Lung (tissue), 13 donors: ENCODE data around the gene SSX1. TPM values are rescaled to one million over a fixed set of nuclear protein-coding genes. Genes with fewer than 3 reads are reported as not detected.
"Not testable (repeated sequence)": the region's sequence is repeated elsewhere in the genome, so short reads cannot be mapped to it uniquely, and the experiment has no call there.

Source experiments
- ATAC-seq: fragments of 200-7000 bp; cut with Tn5 transposase; one replicate; pipeline ENCODE4 v1.9.1; 2020; ENCODE audit warnings: moderate number of reproducible peaks; ENCODE audit not compliant: insufficient read depth, low FRiP score
- DNase-seq, 3 donors: peaks; one replicate each; pipeline ENCODE4 v3.0.0-alpha.2; 2013 to 2017
- H3K27ac ChIP-seq, 2 donors: one replicate each; pipeline ENCODE4 v1.5.1; 2013; ENCODE audit warnings: mild to moderate bottlenecking in 2 of 2, moderate library complexity in 2 of 2, control low read depth in 1 of 2, inconsistent platforms in 1 of 2, low read depth in 1 of 2, low read length in 1 of 2
- H3K27me3 ChIP-seq, 3 donors: one replicate each; pipeline ENCODE4 v1.5.1; 2013; ENCODE audit warnings: low read length in 2 of 3; ENCODE audit not compliant: control insufficient read depth in 3 of 3, insufficient read depth in 3 of 3
- H3K36me3 ChIP-seq, 4 donors: one replicate each; pipeline ENCODE4 v1.5.1; 2013; ENCODE audit warnings: low read length in 4 of 4, mild to moderate bottlenecking in 1 of 4, moderate library complexity in 1 of 4; ENCODE audit not compliant: control insufficient read depth in 4 of 4, insufficient read depth in 4 of 4
- H3K4me1 ChIP-seq, 5 donors: one replicate each; pipeline ENCODE4 v1.5.1; 2013; ENCODE audit warnings: low read length in 5 of 5, mild to moderate bottlenecking in 2 of 5, moderate library complexity in 1 of 5; ENCODE audit not compliant: control insufficient read depth in 5 of 5, insufficient read depth in 5 of 5
- H3K4me3 ChIP-seq: one replicate; pipeline ENCODE4 v1.5.1; 2013; ENCODE audit warnings: mild to moderate bottlenecking, control low read depth, moderate library complexity
- H3K9ac ChIP-seq, 2 donors: one replicate each; pipeline ENCODE4 v1.5.1; 2013; ENCODE audit warnings: low read length in 2 of 2, control low read depth in 1 of 2; ENCODE audit not compliant: insufficient read depth in 1 of 2
- H3K9me3 ChIP-seq, 4 donors: one replicate each; pipeline ENCODE4 v1.5.1; 2013; ENCODE audit warnings: low read length in 3 of 4, mild to moderate bottlenecking in 1 of 4, moderate library complexity in 1 of 4; ENCODE audit not compliant: control insufficient read depth in 4 of 4, insufficient read depth in 3 of 4
- WGBS, 2 donors: extraction: QIAGEN DNeasy Blood & Tissue Kit; methylation state at CpG; one replicate each; pipeline ENCODE4 v1.1.7; 2013; 5-methylcytosine and 5-hydroxymethylcytosine counted together
- polyA plus RNA-seq, 2 donors: library from polyadenylated mRNA; stranded (reverse); fragments of 200-250 nt; gene quantifications; one replicate each; pipeline ENCODE4 v1.2.1, GENCODE V29; 2013
- small RNA-seq: library from RNA; depleted of rRNA; stranded (forward); fragments of <200 nt; gene quantifications from one replicate; pipeline ENCODE3, GENCODE V24; 2014; ENCODE audit warnings: low replicate concordance
- total RNA-seq, 2 donors: library from RNA; depleted of rRNA in 1 of 2; stranded (reverse); fragments of >200 nt in 1 of 2; gene quantifications; one replicate each; pipeline ENCODE4 v1.2.1, GENCODE V29; 2014 to 2021
- TF ChIP-seq, protein P1 (sequence below): IDR thresholded peaks from 2 replicates; pipeline ENCODE4 v1.5.1; 2012; ENCODE audit warnings: mild to moderate bottlenecking; ENCODE audit errors: control extremely low read depth, extremely low read depth
- donor health status: control.
- donor health status: control.
- donor health status: Bipolar disorder and iron deficiency.
- donor health status: healthy.
- donor health status: DM: yes; HTN: yes; CAD: no.

SSX1 gene
- total and polyA plus RNA-seq, 4 donors = not detected

- Histone ChIP-seq H3K36me3 (no peaks in the 10 kb centered on the region), H3K27ac (no peak overlapping the region), H3K9ac (no peak overlapping the region), H3K27me3 (no peaks in the 10 kb centered on the region), H3K4me3 (no peak overlapping the region), H3K9me3 (peaks cover 0 to 6% (median 0%) of the 10 kb centered on the region in 4 donors), H3K4me1 (no peaks in the 10 kb centered on the region)
- TF ChIP-seq, protein P1, sequence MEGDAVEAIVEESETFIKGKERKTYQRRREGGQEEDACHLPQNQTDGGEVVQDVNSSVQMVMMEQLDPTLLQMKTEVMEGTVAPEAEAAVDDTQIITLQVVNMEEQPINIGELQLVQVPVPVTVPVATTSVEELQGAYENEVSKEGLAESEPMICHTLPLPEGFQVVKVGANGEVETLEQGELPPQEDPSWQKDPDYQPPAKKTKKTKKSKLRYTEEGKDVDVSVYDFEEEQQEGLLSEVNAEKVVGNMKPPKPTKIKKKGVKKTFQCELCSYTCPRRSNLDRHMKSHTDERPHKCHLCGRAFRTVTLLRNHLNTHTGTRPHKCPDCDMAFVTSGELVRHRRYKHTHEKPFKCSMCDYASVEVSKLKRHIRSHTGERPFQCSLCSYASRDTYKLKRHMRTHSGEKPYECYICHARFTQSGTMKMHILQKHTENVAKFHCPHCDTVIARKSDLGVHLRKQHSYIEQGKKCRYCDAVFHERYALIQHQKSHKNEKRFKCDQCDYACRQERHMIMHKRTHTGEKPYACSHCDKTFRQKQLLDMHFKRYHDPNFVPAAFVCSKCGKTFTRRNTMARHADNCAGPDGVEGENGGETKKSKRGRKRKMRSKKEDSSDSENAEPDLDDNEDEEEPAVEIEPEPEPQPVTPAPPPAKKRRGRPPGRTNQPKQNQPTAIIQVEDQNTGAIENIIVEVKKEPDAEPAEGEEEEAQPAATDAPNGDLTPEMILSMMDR = no peak
- DNase-seq = peak; percentile 7 to 25 (median 12)
- no peak for ATAC-seq
- 75 to 91% methylated on average over 9 of the region's 9 CpGs for WGBS, 2 donors
Measured at GRCh38 chrX:48278958-48279357, 23.8 kb downstream of the SSX1 start.

DNA sequence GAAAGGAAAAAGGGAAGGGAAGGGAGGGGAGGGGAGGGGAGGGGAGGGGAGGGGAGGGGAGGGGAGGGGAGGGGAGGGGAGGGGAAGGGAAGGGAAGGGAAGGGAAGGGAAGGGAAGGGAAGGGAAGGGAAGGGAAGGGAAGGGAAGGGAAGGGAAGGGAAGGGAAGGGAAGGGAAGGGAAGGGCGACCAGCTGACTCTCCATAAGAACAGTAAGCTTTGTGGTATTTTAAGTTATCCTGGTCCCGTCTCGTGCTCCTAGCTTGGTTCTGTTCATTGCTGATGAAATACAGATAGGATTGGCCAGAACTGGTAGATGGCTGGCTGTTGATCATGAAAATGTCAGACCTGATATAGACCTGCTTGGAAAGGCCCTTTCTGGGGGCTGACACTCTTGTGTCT lies 25.5 kb downstream of the SSX1 start:
- not testable (repeated sequence) for H3K4me1 ChIP-seq, H3K9ac ChIP-seq, H3K27ac ChIP-seq, H3K36me3 ChIP-seq, H3K27me3 ChIP-seq, ATAC-seq, H3K4me3 ChIP-seq, H3K9me3 ChIP-seq, DNase-seq
- 85 to 92% methylated on average over 3 of the region's 3 CpGs for WGBS, 2 donors

GRCh38 chrX:48306175-48306574 lies 51.0 kb downstream of the SSX1 start:
- 91 to 96% methylated on average over 11 of the region's 11 CpGs for WGBS, 2 donors
- H3K27ac ChIP-seq = no peak overlapping the region
- TF ChIP-seq, protein P1 = no peak
- peaks cover 0 to 3% (median 0%) of the 10 kb centered on the region in 4 donors for H3K9me3 ChIP-seq
- no peaks in the 10 kb centered on the region for H3K36me3 ChIP-seq
- H3K4me1 ChIP-seq = no peaks in the 10 kb centered on the region
- no peak overlapping the region for H3K9ac ChIP-seq
- H3K4me3 ChIP-seq = no peak overlapping the region
- no peaks in the 10 kb centered on the region for H3K27me3 ChIP-seq
- no peak for ATAC-seq
- DNase-seq = no peak

- WGBS, 2 donors = 79 to 85% methylated on average over 2 of the region's 2 CpGs
- not testable (repeated sequence) for ATAC-seq
Measured at GRCh38 chrX:48313996-48314395, 58.8 kb downstream of the SSX1 start.

More at GRCh38 chrX:48313996-48314395, 58.8 kb downstream of the SSX1 start:
- not testable (repeated sequence) for H3K27ac ChIP-seq, H3K4me1 ChIP-seq, H3K4me3 ChIP-seq, H3K9me3 ChIP-seq, DNase-seq, H3K27me3 ChIP-seq, H3K9ac ChIP-seq, H3K36me3 ChIP-seq

Small RNAs within 50 kb of the gene (small RNA-seq; reads per million reads assigned to genes)
- gene AC245047.3 = not detected
- not detected for gene AC245047.4
- gene RNA5SP503 = not detected

Other genes with a start within 250 kb of the SSX1 start
- not detected for gene SPACA5, start 248.4 kb upstream of the SSX1 start, total RNA-seq
- gene SPACA5, start 248.4 kb upstream of the SSX1 start, polyA plus RNA-seq = not detected
- 1 to 10 TPM; 2.5 to 6.7 TPM for gene ZNF630, start 183.8 kb upstream of the SSX1 start, total RNA-seq
- gene ZNF630, start 183.8 kb upstream of the SSX1 start, polyA plus RNA-seq = 1 to 10 TPM in 1 of 2 donors, under 1 TPM in 1; 0.98 to 1.4 TPM
- not detected for gene SPACA5B, start 124.8 kb upstream of the SSX1 start, total RNA-seq
- gene SPACA5B, start 124.8 kb upstream of the SSX1 start, polyA plus RNA-seq = not detected
- gene SSX5, start 58.6 kb upstream of the SSX1 start, total RNA-seq = not detected
- gene SSX5, start 58.6 kb upstream of the SSX1 start, polyA plus RNA-seq = not detected
- gene SSX3, start 101.3 kb downstream of the SSX1 start, total RNA-seq = not detected
- not detected for gene SSX3, start 101.3 kb downstream of the SSX1 start, polyA plus RNA-seq
- gene SSX4, start 128.1 kb downstream of the SSX1 start, total RNA-seq = not detected
- not detected for gene SSX4, start 128.1 kb downstream of the SSX1 start, polyA plus RNA-seq
- gene SSX4B, start 156.6 kb downstream of the SSX1 start, total RNA-seq = not detected
- gene SSX4B, start 156.6 kb downstream of the SSX1 start, polyA plus RNA-seq = not detected
- 10 to 100 TPM; 15.2 to 65.3 TPM for gene SLC38A5, start 214.9 kb downstream of the SSX1 start, total RNA-seq
- gene SLC38A5, start 214.9 kb downstream of the SSX1 start, polyA plus RNA-seq = 10 to 100 TPM; 30.7 to 80.9 TPM
- gene FTSJ1, start 220.8 kb downstream of the SSX1 start, total RNA-seq = 10 to 100 TPM; 18.2 to 45.8 TPM
- 10 to 100 TPM; 43.7 to 48.3 TPM for gene FTSJ1, start 220.8 kb downstream of the SSX1 start, polyA plus RNA-seq